ENCODE results near the gene PYGO2.
A peak's percentile ranks its signal among the peaks of the same experiment; 100 is the strongest.

PYGO2 gene

GRCh38 chr1:154971341-154971998, 9.9 kb upstream of the PYGO2 start:
- no peak for DNase-seq (ENCODE audit: low read depth)
- no peak for TF ChIP-seq CTCF (IDR thresholded peaks at IDR 0.05; ENCODE audit: low read depth, low read length, missing control alignments)
- H3K4me3 ChIP-seq (ENCODE audit: low read depth, low read length): no peak overlapping the region; the same call in 1 of the 2 replicates

- TF ChIP-seq CTCF (IDR thresholded peaks at IDR 0.05; ENCODE audit: low read depth, low read length, missing control alignments): no peak
- H3K4me3 ChIP-seq (ENCODE audit: low read depth, low read length): peak within 1 kb of the TSS; percentile 22
- peak; percentile 45 for DNase-seq (ENCODE audit: low read depth)
Measured at GRCh38 chr1:154970631-154971340, 9.2 kb upstream of the PYGO2 start, which contains the start of gene SHC1. TSS of gene SHC1 (minus strand) at chr1:154970747. CDS start at chr1:154970526, 221 bp downstream.

- H3K4me3 ChIP-seq (ENCODE audit: low read depth, low read length): peak overlapping the region; percentile 13; the same call in 1 of the 2 replicates
- DNase-seq (ENCODE audit: low read depth): no peak
- TF ChIP-seq CTCF (IDR thresholded peaks at IDR 0.05; ENCODE audit: low read depth, low read length, missing control alignments): no peak
Measured at GRCh38 chr1:154969860-154970452, 8.4 kb upstream of the PYGO2 start.

GRCh38 chr1:154969246-154969645, 7.7 kb upstream of the PYGO2 start:
- no peak for TF ChIP-seq CTCF (IDR thresholded peaks at IDR 0.05; ENCODE audit: low read depth, low read length, missing control alignments)
- H3K4me3 ChIP-seq (ENCODE audit: low read depth, low read length): no peak overlapping the region; the same call in 1 of the 2 replicates
- DNase-seq (ENCODE audit: low read depth): no peak

GRCh38 chr1:154968731-154969130, 7.1 kb upstream of the PYGO2 start:
- no peak for TF ChIP-seq CTCF (IDR thresholded peaks at IDR 0.05; ENCODE audit: low read depth, low read length, missing control alignments)
- H3K4me3 ChIP-seq (ENCODE audit: low read depth, low read length): no peak overlapping the region
- DNase-seq (ENCODE audit: low read depth): no peak

- no peak for TF ChIP-seq CTCF (IDR thresholded peaks at IDR 0.05; ENCODE audit: low read depth, low read length, missing control alignments)
- no peak overlapping the region for H3K4me3 ChIP-seq (ENCODE audit: low read depth, low read length)
- DNase-seq (ENCODE audit: low read depth): no peak
Measured at GRCh38 chr1:154967331-154967950, 5.9 kb upstream of the PYGO2 start.

All from GM12864 (cell line).